ENCODE results near the gene PSMB11.

The PSMB11 gene

GRCh38 chr14:23058654-23059504 lies 16.9 kb downstream of the PSMB11 start:
- DNase-seq (ENCODE audit: low read depth): no peak

- DNase-seq (ENCODE audit: low read depth): no peak
These were observed 18.7 kb downstream of the PSMB11 start for GRCh38 chr14:23060536-23061260.

GRCh38 chr14:23062002-23062401 lies 20.0 kb downstream of the PSMB11 start:
- no peak for DNase-seq (ENCODE audit: low read depth)

- DNase-seq (ENCODE audit: low read depth): no peak
These were observed 21.6 kb downstream of the PSMB11 start for GRCh38 chr14:23063601-23064000.

GRCh38 chr14:23066368-23066767 lies 24.4 kb downstream of the PSMB11 start:
- no peak for DNase-seq (ENCODE audit: low read depth)

GRCh38 chr14:23066855-23067744 lies 25.1 kb downstream of the PSMB11 start:
- no peak for DNase-seq (ENCODE audit: low read depth)

GRCh38 chr14:23067847-23068788 lies 26.1 kb downstream of the PSMB11 start:
- no peak for DNase-seq (ENCODE audit: low read depth)

GRCh38 chr14:23068789-23069412 lies 26.9 kb downstream of the PSMB11 start:
- DNase-seq (ENCODE audit: low read depth): peak; percentile 60

GRCh38 chr14:23069413-23069806 lies 27.4 kb downstream of the PSMB11 start:
- no peak for DNase-seq (ENCODE audit: low read depth)

GRCh38 chr14:23070262-23071129 lies 28.5 kb downstream of the PSMB11 start:
- DNase-seq (ENCODE audit: low read depth): no peak

- peak; percentile 64 for DNase-seq (ENCODE audit: low read depth)
These were observed 29.4 kb downstream of the PSMB11 start for GRCh38 chr14:23071244-23071920.

- DNase-seq (ENCODE audit: low read depth): no peak
These were observed 30.0 kb downstream of the PSMB11 start for GRCh38 chr14:23071921-23072539.

GRCh38 chr14:23074906-23075305 lies 32.9 kb downstream of the PSMB11 start:
- no peak for DNase-seq (ENCODE audit: low read depth)

GRCh38 chr14:23076785-23077408 lies 34.9 kb downstream of the PSMB11 start:
- DNase-seq (ENCODE audit: low read depth): no peak

GRCh38 chr14:23077962-23078361 lies 36.0 kb downstream of the PSMB11 start:
- no peak for DNase-seq (ENCODE audit: low read depth)

- no peak for DNase-seq (ENCODE audit: low read depth)
These were observed 36.7 kb downstream of the PSMB11 start for GRCh38 chr14:23078692-23079116.

- no peak for DNase-seq (ENCODE audit: low read depth)
These were observed 37.7 kb downstream of the PSMB11 start for GRCh38 chr14:23079716-23080115.

GRCh38 chr14:23080474-23080873 lies 38.5 kb downstream of the PSMB11 start:
- no peak for DNase-seq (ENCODE audit: low read depth)

All from activated gamma-delta T cell treated with anti-CD3 and anti-CD28 coated beads, Interleukin-2, amount 50 U/mL, for 16 hours (primary cell).